Measurements from ENCODE around the gene DDX53.

DNA sequence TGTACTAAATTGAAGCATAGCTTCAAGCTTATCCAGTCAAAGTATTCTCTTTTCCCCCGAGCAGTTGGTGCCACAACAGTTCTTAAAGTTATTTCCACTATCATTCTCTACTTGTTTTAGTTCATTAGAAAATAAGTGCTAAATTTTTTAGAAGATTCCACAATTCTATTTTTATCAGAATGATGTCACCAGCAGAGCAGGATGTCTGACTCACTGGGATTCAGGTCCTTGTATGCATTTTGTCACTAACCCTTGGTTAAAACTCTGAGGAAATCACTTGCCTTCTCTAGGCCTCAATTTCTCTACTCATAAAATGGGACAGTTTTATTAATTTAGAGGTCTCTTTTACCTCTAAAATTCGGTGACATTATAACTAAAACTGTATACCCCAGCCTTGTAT, 3.4 kb downstream of the DDX53 start:
- TF ChIP-seq, protein P1, sequence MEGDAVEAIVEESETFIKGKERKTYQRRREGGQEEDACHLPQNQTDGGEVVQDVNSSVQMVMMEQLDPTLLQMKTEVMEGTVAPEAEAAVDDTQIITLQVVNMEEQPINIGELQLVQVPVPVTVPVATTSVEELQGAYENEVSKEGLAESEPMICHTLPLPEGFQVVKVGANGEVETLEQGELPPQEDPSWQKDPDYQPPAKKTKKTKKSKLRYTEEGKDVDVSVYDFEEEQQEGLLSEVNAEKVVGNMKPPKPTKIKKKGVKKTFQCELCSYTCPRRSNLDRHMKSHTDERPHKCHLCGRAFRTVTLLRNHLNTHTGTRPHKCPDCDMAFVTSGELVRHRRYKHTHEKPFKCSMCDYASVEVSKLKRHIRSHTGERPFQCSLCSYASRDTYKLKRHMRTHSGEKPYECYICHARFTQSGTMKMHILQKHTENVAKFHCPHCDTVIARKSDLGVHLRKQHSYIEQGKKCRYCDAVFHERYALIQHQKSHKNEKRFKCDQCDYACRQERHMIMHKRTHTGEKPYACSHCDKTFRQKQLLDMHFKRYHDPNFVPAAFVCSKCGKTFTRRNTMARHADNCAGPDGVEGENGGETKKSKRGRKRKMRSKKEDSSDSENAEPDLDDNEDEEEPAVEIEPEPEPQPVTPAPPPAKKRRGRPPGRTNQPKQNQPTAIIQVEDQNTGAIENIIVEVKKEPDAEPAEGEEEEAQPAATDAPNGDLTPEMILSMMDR (IDR thresholded peaks at IDR 0.05) = no peak
- no peak for TF ChIP-seq EP300 (IDR thresholded peaks at IDR 0.05)
- no peak for TF ChIP-seq POLR2A (IDR thresholded peaks at IDR 0.05)

Measured in ovary (tissue), 3 donors.